ENCODE data around the gene PGLYRP1.

PGLYRP1 gene

DNA sequence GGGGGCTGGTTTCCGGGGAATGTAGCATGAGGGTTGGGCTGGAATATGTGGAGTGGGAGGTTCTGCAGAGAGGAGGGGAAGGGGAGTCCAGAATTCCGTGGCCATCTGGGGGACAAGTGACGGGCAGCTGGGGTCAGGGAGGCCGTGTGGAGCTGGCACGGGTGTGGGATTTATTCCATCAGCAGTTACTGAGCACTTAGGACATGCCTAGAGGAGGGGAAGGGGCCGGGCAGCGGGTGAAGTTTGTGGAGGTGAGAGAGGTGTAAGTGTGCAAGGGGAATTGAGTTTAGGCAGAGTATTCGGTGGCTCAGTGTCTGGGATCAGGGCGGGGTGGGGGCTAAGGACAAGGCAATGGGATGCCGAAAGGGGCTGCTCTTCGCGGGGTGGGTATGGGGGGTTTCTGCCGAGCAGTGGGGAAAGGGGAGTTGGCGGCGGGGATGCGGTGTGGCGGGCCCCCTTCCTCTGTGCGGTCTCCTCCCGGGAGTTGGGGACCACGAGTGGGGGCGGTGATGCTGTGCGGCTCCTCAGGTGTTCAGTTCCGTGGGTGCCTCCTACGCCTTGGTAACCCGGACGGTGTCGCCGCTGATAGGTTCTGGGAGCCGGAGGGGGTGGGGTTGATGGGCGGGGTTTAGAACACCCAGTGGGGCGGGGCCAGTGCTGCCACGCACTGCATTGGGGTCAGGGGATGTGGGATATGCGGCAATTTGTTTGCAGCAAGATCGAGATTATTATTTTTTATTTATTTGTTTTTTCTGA, 22.2 kb downstream of the PGLYRP1 start:
- no peak for DNase-seq

DNA sequence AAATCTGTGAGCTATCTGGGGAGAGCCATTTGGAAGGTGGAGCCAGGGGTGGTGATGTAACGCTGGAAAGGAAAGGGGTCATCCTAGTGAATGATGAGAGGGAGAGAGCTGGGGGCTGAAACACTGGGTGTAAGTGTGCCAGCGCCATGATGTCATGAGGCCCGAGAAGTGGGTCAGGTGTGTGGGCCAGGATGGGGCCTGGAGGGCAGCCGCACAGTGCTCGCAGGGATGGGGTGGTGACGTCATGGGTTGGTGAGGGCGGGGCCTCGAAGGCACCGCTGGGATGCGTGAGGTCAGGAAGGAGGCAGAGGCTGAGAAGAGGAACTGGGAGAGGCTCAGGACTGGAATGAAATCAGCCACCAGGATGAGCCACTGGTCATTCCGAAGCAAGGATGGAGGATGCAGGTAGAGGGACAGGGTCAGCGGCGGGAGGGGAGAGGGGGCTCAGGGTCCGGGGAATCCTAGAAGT, 23.2 kb downstream of the PGLYRP1 start:
- DNase-seq, result no peak

DNA sequence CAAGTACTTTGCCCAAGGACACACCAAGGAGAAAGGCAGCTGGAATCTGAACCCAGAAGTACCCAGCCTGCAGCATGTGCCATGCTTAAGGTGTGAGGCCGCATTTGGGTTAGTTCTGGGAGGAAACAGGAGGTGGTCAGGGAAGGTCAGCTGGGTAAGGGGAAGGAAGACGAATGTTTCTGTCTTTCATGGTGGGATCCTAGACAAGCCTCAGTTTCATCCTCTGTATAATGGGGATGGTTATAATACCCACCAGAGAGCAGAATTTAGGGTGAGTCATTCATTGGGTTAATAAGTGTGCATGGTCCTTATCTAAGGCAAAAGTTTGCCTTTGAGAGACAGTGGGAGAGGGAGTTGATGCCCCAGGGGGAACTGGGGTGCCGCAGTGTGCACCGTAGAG, 24.0 kb downstream of the PGLYRP1 start:
- DNase-seq, result no peak

DNA sequence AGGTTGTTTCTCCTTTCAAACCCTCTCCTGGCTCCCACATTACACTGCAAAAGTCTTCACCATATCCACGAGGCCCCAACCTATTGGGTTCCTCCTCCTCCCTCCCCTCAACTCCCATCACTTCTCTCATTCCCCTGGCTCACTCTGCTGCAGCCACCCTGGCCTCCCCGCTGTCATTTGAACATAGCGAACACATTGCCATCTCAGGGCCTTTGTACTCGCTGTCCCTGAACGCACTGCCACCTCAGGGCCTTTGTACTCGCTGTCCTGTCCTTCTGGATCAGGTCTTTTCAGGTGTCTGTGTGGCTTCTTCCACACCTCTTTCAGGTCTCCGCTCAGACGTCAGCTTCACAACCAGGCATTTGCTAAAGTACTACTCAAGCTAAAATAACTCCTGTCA, 25.9 kb downstream of the PGLYRP1 start:
- no peak for DNase-seq

DNA sequence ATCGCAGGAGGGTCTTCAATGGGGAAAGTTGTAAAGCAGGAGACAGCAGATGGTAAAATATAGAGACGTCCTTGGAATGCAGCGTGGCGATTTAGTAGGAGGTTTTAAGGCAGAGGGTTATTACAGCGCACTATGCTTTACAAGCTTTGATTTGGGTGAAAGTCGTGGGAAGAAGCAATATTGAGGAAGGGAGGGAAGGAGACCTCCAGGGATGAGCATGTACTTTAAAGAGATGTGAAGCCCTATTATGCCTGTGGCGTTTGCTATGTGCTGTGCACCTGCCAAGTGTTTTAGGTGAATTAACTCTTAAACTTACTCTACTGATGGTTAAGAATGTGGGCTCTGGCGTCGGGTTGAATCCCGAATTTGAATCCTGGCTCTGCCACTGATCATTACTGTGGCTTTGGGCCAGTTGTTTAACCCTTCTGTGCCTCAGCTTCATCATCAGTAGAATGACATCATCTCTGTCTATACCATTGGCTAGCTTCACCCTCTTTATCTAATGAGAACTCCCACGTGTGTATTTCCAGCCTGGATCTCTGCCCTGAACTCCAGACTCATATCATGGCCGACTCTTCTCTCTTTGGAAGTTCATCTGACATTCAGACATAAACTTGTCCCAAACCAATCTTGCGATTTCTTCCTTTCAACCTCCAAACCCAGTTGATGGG, 27.0 kb downstream of the PGLYRP1 start:
- DNase-seq, result peak in 1 of 2 experiments; percentile 16

DNA sequence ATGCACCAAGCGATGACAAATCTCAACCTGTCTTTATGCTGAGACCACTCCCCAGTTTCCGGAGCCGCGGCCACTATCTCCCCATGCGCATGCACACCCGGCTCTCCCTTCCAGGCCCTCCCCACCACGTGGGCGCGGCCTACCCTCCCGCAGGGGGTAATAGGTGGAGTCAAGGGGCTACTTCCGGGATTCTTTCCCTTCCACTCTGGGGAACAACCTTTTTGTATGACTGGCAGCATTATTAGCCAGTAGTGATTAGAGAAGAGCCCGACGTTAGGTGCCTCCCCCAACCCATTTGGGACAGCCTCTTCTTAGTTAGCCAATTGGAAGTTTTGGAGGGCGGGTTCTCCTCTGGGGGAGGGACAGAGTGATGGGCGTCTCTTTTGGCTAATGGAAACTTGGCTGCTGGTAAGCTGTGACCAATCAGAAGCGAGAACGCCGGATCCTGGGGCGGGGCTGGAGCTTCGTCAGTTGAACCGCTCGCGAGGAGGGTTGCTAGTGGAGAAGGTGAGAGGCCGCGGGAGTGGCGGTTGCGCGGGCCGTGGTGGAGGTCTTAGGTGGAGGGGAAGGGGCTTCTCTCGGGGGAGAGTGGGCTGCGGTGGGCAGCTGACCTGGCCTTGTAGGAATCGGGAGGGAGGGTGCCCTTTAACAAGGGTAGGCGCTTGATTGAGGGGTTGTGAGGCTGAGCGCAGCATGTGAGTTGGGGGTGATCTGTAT, 27.7 kb downstream of the PGLYRP1 start, which contains the start of gene CCDC61:
TSS of gene CCDC61 (plus strand) at position 470 of the 717 bp plus-strand sequence. CDS start 7,552 bp downstream, outside the sequence.
- peak; percentile 99 to 100 for DNase-seq

DNA sequence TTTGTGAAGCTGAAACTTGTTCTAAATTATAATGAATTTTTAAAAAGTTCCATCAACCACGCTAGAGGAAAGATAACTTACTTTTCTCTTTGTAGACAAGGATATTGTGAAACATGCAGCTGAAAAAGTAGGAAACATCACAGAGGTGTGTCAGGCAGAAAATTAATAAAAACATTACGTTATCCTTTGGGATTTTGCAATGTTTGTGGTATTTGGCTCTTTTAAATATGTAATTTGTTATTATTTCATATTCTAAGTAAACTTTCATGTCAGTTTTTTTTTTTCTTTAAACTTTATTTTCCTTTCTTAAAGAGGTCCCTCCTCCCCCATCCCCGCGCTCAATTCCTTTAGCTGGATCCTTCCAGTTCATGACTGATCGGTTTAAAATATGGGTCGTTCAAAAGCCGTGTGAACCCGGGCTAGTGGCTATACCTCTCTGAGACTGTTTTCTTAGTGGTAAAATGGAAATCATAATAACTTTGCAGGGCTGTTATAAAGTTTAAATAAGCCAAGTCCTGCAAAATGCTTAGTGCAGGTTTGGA, 28.3 kb downstream of the PGLYRP1 start:
- no peak for DNase-seq

DNA sequence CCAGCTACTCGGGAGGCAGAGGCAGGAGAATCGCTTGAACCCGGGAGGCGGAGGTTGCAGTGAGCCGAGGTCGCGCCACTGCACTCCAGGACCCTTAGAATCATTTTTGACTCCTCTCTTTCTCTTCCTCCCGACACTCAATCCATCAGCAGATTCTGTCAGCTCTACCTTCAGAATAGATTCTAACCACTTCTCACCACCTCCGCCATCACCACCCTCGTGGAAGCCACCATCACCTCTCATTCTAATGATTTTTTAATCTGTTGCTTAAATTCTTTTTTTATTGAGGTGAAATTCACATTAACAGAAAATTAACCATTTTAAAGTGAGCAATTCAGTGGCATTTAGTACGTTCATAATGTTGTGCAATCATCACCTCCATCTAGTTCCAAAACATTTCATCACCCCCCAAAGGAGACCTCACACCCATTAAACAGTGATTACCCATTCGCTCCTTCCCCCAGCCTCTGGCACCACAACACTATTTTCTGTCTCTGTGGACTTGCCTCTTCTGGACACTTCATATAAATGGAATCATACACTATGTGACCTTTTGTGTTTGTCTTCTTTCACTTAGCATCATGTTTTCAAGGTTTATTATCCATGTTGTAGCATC, 32.6 kb downstream of the PGLYRP1 start:
- no peak for DNase-seq

DNA sequence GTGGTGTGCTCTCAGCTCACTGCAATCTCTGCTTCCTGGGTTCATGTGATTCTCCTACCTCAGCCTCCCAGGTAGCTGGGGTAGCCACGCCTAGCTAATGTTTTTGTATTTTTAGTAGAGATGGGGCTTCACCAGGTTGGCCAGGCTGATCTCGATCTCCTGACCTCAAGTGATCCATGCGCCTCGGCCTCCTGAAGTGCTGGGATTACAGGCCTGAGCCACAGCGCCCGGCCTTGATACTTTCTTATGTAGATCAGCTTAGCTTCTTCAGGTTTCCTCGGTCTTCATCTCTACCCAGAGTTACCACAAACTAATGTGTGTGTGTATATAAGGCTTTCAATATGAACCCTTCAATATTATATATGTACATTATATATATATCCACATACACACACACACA, 37.5 kb downstream of the PGLYRP1 start:
- DNase-seq, result no peak

DNA sequence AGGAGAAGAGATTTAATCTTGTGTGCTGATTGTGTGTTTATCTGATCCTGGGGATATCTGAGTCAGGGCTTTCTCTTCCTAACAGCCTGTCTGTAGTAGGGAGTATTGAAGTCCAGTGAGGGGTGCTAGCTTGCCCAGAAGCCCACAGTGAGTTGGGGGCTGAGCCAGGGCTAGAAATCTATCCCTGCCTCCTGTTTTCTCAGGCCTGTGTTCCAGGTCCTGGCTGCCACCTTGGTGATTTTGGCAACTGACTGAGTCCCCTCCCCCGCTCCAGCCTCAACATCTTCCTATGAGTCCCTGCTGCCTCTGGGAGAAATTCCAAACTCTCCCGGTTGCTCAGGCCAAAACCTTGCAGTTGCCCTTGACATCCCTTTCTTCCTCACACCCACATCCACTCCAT, 41.5 kb downstream of the PGLYRP1 start:
- DNase-seq, result peak; percentile 49 to 73

DNA sequence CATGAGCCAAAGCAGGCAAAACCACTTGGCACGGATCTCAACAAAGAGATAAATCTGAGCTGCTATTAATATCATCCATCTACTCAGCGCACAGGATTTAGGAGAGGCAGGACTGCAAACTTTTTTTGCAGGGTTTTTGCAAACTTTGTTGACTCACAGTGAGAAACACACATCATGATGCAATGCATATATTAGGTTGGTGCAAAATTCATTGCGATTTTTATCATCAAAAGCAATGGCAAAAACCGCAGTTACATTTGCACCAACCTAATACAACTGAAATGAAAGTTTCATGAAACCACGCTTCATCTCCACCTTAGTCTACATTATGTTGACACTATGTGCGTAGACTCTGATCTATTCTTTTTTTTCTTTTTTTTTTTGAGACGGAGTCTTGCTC, 44.7 kb downstream of the PGLYRP1 start:
- no peak for DNase-seq

DNA sequence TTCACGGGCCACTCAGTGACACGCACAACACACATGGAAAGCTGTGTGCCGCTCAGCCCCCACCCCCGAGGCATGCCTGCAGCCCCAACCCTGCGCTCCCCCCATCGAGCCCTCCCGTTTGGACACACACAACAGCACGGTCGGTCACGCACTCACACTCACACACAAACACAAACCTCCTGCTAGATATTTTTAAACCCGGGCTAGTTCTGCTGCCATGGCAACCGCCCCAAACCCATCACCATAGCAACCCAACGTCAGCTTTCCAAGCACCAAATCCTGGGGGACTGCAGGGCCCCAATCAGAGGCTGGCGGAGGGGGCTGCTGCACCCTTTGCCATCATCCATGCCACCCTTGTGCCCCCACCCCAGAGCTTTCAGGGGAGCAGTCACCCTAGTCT, 46.7 kb downstream of the PGLYRP1 start:
- DNase-seq, result peak in 1 of 2 experiments; percentile 27

DNA sequence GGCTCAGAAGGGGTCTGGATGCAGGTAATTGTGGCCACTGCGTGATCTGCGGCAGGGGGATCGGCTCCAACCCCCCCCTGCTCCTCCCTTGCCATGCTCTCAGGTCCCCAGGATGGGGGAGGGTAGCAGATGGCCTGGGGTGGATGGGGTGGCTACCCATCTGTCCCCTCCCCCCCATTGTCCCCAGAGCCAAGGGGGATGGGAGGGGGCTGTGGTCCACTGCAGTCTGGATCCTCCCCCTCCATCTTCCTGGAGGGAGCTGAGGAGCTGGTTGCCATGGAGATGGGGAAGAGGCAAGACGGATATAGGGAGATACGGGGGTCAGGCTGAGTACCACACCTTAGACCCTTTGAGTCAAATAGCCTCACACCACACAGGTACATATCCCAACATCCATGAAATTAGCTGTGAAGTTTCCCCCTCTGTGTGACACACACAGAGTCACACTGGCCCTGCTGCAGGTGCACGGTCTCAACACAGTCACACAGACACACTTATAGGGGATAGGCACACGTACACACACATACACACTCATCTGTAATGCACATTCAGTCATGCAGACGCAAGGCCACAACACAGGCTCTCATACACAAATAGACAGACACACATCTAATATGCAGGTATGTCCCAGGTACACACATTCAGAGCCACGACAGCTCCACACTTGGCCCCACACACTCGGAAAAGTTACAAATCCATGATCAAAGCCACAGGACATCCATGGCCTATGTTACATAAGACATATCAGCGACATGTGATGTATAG, 47.4 kb downstream of the PGLYRP1 start:
- DNase-seq, result no peak

DNA sequence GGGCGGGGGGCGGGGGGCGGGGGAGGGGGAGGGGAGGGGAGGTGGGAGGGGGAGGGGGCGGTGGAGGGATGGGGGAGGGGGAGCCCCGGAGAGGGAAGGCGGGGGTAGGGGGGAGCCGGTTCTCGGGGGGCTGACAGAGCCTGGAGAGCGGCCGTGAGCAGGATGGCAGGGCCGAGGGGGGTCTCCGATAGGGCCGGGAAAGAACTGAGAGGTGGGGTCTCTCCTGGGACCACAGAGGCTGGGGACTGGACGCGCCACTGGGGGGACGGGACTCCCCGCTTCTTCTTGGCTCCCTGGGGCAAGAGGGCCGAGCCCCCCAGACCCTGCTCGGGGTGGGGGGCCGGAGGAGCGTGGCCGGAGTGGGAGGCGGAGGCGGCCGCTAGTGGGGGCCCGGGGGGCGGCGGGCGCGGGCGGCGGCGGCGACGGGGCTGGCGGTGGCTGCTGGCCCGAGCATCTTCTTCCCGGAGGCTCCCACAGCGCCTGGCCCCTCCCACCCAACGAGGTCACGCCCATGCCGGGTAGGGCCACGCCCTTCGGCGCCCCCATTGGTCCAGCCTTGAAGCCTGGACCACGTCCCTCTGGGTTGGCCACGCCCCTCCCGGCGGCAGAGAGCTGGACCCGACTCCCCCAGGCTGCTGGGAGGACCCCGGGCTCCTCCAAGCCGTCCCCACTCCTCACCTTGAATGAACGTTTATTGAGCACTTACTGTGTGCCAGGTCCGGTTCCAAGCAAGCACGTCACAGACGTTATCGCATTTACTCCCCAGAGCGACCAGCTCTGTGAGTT, 49.1 kb downstream of the PGLYRP1 start, which contains the start of gene NOVA2:
TSS of gene NOVA2 (minus strand) at position 313 of the 786 bp plus-strand sequence. CDS start 514 bp downstream, outside the sequence.
- peak; percentile 83 to 93 for DNase-seq

DNA sequence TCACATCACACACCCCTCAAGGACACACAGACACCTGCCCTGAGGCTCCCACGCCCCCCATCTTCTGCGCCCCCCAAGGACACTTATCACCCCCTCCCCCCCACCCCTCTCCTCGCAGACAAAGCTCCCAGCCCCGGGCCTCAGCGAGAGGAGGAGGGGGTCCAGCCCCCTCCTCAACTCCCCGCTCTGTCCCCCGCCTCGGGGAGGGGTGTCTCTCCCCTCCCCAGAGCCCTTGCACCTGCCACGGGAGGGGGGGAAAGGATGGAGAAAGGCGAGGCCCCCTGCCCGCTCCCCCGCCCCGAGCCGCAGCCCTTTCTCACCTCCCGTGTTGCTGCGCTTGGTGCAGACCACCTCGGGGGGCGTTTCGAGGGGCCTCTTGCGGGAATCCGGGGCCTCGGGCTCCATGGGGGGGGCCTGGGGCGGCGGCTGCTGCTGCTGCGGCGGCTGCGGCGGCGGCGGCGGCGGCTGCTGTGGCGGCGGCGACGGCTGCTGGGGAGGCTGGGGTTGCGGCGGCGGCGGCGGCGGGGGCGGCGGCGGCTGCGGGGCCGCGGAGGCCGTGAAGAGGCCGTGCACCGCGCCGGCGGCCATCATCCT, 49.8 kb downstream of the PGLYRP1 start:
- DNase-seq, result no peak

DNA sequence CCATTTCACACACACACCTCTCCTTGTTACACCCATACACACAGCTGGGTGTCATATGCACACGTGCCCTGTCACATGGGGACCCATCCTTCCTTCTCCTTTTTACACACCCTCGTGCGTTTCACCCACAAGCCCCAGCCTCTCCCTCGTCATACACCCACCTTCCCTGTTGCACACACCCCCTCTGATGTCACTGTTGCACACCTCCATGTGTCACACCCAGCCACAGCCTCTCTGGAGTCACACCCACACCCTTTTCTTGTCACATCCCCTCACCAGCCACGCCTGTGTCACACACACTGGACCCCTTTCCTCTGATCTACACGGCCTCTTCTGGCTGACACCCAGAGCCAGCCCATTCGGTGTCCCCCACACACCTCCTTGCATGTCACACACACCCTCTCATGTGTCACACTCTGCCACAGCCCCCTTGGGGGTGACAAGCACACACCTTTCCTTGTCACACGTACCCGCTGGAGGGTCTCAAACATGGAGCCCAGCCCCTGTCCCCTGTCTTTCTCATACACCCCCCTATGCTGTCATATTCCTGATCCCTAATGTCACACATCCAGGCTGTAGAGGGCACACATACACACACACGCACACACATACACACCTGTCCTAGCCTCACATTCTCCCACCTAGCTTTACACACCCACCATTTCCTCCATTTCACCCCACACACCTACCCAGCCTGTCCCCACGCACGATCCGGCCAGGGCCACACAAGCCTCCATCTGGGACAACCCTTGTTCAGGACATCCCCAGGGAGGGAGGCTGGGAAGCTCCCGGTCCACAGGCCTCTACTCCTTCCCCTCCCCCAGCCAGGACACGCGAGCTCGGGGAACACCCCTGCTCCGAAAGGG, 50.5 kb downstream of the PGLYRP1 start:
- DNase-seq, result peak in 1 of 2 experiments; percentile 26

DNA sequence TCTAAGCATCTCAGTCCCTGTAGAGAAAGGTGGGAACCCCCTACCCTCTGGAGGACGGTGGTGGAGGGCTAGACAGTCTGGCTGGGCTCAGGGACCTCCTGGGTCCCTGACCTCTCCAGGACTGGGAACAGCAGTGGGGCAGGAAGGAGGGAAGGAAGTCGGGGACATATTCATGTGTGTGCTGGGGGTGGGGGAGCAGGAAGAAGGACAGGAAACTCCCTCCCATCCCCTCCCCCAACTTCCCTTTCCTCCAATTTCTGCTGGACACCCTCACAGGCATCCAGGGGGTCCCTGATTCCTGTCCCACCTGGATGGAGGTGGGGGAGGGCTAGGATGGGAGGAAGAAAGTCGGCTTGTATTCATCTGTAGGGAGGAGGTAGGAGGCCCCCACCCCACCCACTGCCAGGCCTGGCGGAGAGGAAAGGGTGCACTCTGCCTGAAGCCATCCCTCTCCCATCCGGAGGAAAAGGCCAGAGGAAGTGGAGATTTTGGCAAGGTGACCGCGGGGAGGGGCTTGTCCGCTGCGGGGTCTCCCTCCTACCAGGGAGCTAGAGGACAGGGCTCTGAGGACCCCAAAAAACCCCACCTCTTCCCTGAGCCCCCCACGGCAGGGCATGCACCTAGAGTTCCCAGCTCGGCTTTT, 51.5 kb downstream of the PGLYRP1 start:
- DNase-seq, result no peak

DNA sequence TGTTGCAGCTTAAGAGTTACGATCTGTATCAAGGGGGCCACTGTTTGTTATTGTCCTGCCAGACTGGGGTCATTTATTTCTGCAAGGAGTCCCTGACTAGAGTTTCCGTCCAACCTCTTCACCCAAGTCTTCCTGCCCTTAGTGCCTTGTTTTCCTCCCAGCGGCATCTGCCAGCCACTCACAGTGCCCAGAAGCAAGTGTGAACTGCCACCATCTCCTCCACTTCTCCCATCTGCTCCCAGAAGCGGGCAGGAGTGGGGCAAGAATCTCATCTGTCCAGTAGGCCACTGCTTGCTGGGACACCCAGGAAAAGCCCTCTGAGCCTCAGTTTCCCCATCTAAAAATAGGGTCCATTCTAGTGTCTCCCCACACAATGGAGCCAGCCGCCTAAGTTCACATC, 53.2 kb downstream of the PGLYRP1 start:
- no peak for DNase-seq
